ENCODE measurements around the gene GBP3. TPM values are rescaled to one million over a fixed set of nuclear protein-coding genes. Genes with fewer than 3 reads are reported as not detected.
"Not testable (repeated sequence)": the region's sequence is repeated elsewhere in the genome, so short reads cannot be mapped to it uniquely, and the experiment has no call there.

GBP3 gene
- total and polyA plus RNA-seq, 10 of the 15 experiments (the other 5 are each of a cell fraction or from before 2014, with no cell fraction given) = 0.21 to 3.1 (median 1.7) TPM

DNA sequence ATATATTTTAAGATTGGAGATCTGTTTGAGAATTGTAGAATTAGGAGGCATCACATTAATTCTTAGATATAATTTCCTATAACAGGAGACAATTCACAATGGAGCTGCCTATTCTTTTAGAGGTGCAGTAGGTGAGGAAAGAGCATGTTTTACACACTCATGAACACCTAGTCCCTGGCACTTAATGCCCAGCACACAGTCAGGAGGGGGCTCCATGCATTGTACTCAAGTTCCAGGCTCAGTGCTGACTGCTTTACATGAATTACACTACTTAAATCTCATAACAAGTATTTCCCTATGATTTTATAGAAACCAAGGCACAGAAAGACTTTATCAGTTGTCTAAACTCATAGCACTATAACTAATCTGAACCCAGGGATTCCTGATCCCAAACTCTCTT lies 360 bp upstream of the GBP3 start:
- H3K27ac ChIP-seq (ENCODE audit: control insufficient read depth, insufficient read depth) = peak overlapping the region; percentile 52
- peak; percentile 20; the same call in 1 of the 3 replicates for ATAC-seq

GRCh38 chr1:89018318-89018717 lies 4.3 kb downstream of the GBP3 start:
- POLR2A ChIA-PET; H3K4me1 ChIP-seq (ENCODE audit: control insufficient read depth, insufficient read depth, low read length); H4K20me1 ChIP-seq (ENCODE audit: control insufficient read depth, insufficient read depth); H3K4me2 ChIP-seq (ENCODE audit: control insufficient read depth, insufficient read depth); CTCF ChIA-PET; BruUV-seq (replicated peaks); SMC1A ChIA-PET (ENCODE audit: uncharacterized antibody, unreplicated experiment); H3K9me3 ChIP-seq (replicated peaks; ENCODE audit: control insufficient read depth, insufficient read depth, low read length); intact Hi-C loops (cut with micrococcal nuclease; ENCODE audit: unreplicated experiment); H3K79me2 ChIP-seq (ENCODE audit: control insufficient read depth, insufficient read depth, low read length); FAIRE-seq; DNase-seq (ENCODE audit: low read depth, low spot score); H3K36me3 ChIP-seq (ENCODE audit: control insufficient read depth in 2 of 2, insufficient read depth in 2 of 2, low read length in 1 of 2); in situ Hi-C loops (cut with MboI); H2AFZ ChIP-seq (ENCODE audit: control insufficient read depth, low read depth, low read length); H3K27me3 ChIP-seq (replicated peaks in 1 of 2; ENCODE audit: control insufficient read depth in 2 of 2, insufficient read depth in 2 of 2, low read length in 1 of 2); H3K4me3 ChIP-seq; H3K27ac ChIP-seq (ENCODE audit: control insufficient read depth, insufficient read depth); ATAC-seq; H3K9ac ChIP-seq (ENCODE audit: control insufficient read depth, insufficient read depth, low read length): not testable (repeated sequence)
- RAD21 ChIA-PET (ENCODE audit: unreplicated experiment) = interaction anchor here (0.9 kb wide), 1 partner anchor 447 kb away, joined by 3 read pairs; no protein-coding TSS in a partner anchor
- 87% methylated on average over 3 of the region's 3 CpGs for WGBS (ENCODE audit: insufficient coverage, insufficient replicate concordance, low lambda C conversion rate, missing lambda C conversion rate)

More for the DNA sequence above, 360 bp upstream of the GBP3 start:
- BruUV-seq (replicated peaks) = no TSS peak
- no peaks in the 10 kb centered on the region; the same call in none of the 2 replicates for H3K79me2 ChIP-seq (ENCODE audit: control insufficient read depth, insufficient read depth, low read length)
- CTCF ChIA-PET = interaction anchor here (1.4 to 2.3 kb wide), 4 partner anchors 23 to 49 kb away, joined by 4 to 8 read pairs (median 6); no protein-coding TSS in a partner anchor
- RAD21 ChIA-PET (ENCODE audit: unreplicated experiment) = interaction anchor here (0.9 to 1.2 kb wide), 2 partner anchors 55 to 176 kb away, joined by 3 to 4 read pairs; partner anchors contain the start of gene GBP4
- H3K9me3 ChIP-seq (replicated peaks; ENCODE audit: control insufficient read depth, insufficient read depth, low read length) = no peaks in the 10 kb centered on the region; the same call in 2 of the 3 replicates
- TF ChIP-seq ZBTB4 (CRISPR knock-in tag; IDR thresholded peaks at IDR 0.05) = no peak
- no peak for TF ChIP-seq SMAD5 (IDR thresholded peaks at IDR 0.05; ENCODE audit: low read depth)
- no peak for TF ChIP-seq SREBF2 (IDR thresholded peaks at IDR 0.05; ENCODE audit: low read length)
- TF ChIP-seq KLF5 (IDR thresholded peaks at IDR 0.05; ENCODE audit: partially characterized antibody) = no peak
- SMC1A ChIA-PET (ENCODE audit: uncharacterized antibody, unreplicated experiment) = interaction anchor here (1.2 to 3.5 kb wide), 5 partner anchors 23 to 47 kb away, joined by 4 to 18 read pairs (median 7); partner anchors contain the start of gene GBP1
- H3K36me3 ChIP-seq (ENCODE audit: control insufficient read depth in 2 of 2, insufficient read depth in 2 of 2, low read length in 1 of 2) = no peaks in the 10 kb centered on the region
- POLR2A ChIA-PET = no interaction called here
- no peak for DNase-seq (ENCODE audit: low read depth, low spot score)
- in situ Hi-C loops (cut with MboI) = no loop called here
- H3K9ac ChIP-seq (ENCODE audit: control insufficient read depth, insufficient read depth, low read length) = peak overlapping the region; percentile 57; the same call in 1 of the 2 replicates
- peak overlapping the region; percentile 68 for H2AFZ ChIP-seq (ENCODE audit: control insufficient read depth, low read depth, low read length)
- FAIRE-seq = no peak
- H3K4me1 ChIP-seq (ENCODE audit: control insufficient read depth, insufficient read depth, low read length) = peaks cover 3% of the 10 kb centered on the region; the same call in 1 of the 2 replicates
- no peaks in the 10 kb centered on the region for H4K20me1 ChIP-seq (ENCODE audit: control insufficient read depth, insufficient read depth)
- H3K4me3 ChIP-seq = no peak overlapping the region
- H3K4me2 ChIP-seq (ENCODE audit: control insufficient read depth, insufficient read depth) = peak overlapping the region; percentile 94
- no peaks in the 10 kb centered on the region for H3K27me3 ChIP-seq (replicated peaks in 1 of 2; ENCODE audit: control insufficient read depth in 2 of 2, insufficient read depth in 2 of 2, low read length in 1 of 2)
- intact Hi-C loops (cut with micrococcal nuclease; ENCODE audit: unreplicated experiment) = no loop called here
